Fibroblast of mammary gland (primary cell): Measurements from ENCODE around the gene CXCL3.

Source experiments
- DNase-seq: peaks from one replicate; pipeline ENCODE4 v3.0.0-alpha.2; 2010; ENCODE audit warnings: low read depth
- H3K4me3 ChIP-seq: 2 replicates; pipeline ENCODE4 v1.5.1; 2011; ENCODE audit warnings: low read depth, mild to moderate bottlenecking, low read length, moderate library complexity; ENCODE audit not compliant: control insufficient read depth
- CTCF ChIP-seq: conservative IDR thresholded peaks from 2 replicates; pipeline ENCODE4 v1.5.1; 2011; ENCODE audit warnings: low read depth, low read length, inconsistent platforms; ENCODE audit not compliant: control insufficient read depth, insufficient read depth

The CXCL3 gene

GRCh38 chr4:74032064-74032463 lies 6.4 kb downstream of the CXCL3 start:
- TF ChIP-seq CTCF: no peak
- DNase-seq: peak; percentile 78
- H3K4me3 ChIP-seq: no peak overlapping the region

DNA sequence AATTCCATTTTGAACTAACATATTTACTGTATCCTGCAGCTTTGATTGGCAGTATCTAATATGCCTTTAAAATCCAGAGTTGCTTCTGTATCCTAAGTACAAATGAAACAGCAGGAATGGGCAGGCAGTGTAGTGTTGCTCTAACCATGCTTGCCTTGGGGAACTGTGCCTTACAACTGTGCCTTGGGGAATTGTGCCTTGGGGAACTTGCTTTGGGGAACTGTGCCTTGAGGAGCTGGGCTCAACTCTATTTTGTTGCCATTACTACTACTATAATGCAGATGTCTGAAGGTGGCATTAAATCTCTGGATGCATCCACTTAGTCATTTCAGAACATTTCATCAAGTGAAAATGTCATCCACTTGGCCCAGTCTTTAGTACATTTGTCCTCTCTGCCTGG lies 6.9 kb downstream of the CXCL3 start:
- no peak for DNase-seq
- H3K4me3 ChIP-seq: no peak overlapping the region
- TF ChIP-seq CTCF: no peak

DNA sequence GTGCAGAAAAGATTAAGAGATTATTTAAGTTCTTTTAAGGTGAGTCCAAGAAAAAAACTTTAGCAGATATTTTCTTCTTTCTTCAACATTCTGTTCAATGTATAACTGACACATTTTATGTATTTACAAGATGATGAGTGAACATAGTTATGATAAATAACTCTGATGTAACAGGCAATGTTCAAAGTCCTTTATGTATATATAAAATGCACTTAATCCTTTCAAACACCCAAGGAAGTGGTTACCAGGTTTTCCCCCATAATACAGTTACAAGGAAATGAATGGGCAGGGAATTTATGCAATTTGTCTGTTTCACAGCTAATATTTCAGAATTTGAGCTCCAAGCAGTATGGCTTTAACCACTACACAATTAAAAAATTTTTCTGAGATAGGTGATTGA lies 8.2 kb downstream of the CXCL3 start:
- no peak for DNase-seq
- TF ChIP-seq CTCF: no peak
- no peak overlapping the region for H3K4me3 ChIP-seq

DNA sequence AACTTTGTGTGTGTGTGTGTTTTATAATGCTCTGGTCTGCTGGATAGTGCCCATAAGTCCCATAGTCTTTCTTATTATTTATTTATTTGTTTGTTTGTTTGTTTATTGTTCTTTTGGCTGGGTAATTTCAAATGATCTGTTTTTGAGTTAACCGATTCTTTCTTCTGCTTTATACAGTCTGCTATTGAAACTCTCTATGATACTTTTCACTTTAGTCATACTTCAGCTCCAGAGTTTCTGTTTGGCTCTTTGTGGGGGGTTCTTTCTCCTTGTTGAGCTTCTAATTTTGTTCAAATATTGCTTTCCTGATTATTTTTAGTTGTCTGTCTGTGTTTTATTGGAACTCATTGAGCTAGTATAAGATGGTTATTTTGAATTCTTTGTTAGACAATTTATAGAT lies 10.0 kb downstream of the CXCL3 start:
- no peak overlapping the region for H3K4me3 ChIP-seq
- DNase-seq: no peak
- TF ChIP-seq CTCF: no peak

DNA sequence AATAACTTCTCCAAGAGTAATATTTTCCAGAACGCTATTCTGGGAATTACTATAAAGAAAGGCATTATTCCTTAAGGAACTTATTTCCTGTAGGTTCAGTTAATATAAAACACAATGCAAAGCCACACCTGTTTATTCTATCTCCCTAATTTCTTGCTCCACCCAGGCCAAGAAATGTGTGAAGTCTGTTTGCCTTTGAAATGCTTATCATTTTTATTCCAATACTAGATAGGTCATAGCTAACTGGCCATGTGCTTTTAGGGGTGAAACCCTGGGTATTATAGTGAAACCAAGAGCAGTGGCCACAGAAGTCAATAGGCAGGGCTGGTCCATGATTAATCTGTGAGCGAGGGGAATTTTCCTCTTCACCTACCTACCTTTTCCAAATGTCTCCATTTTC lies 14.8 kb downstream of the CXCL3 start:
- no peak overlapping the region for H3K4me3 ChIP-seq
- TF ChIP-seq CTCF: no peak
- no peak for DNase-seq

DNA sequence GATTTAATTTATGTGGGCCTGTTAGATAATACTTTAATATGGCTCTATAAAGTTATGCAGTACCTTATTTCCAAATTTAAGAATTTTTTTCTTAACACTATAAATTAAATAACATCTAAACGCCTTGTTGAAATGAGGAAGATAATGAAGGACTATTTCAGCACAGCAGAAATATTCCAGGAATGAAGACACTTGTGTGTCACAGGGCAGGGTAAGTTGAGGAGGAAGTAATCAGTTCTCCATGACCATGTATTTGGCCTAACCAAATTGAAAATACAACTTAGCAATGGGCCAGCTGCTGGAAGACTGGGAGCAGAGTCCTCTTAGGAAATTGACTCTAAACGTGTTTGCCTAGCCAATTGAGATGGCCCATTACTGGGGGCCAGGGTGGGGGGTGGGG lies 16.9 kb downstream of the CXCL3 start:
- TF ChIP-seq CTCF: no peak
- no peak overlapping the region for H3K4me3 ChIP-seq
- no peak for DNase-seq

- no peak for TF ChIP-seq CTCF
- no peak overlapping the region for H3K4me3 ChIP-seq
- DNase-seq: no peak
Measured at GRCh38 chr4:74018771-74019170, 19.7 kb downstream of the CXCL3 start.
